SJSA1 (cell line): ENCODE measurements around the gene TNNT1. TPM values are rescaled to one million over a fixed set of nuclear protein-coding genes. Genes with fewer than 3 reads are reported as not detected.

ENCODE experiments used
- DNase-seq, 2 experiments: peaks; one replicate each; pipeline ENCODE4 v3.0.0-alpha.2; 2015 to 2020; ENCODE audit warnings: low spot score in 2 of 2, low read depth in 1 of 2
- H3K27ac ChIP-seq: fragments of 250-450 bp; sonication (Bioruptor Pico); 2 replicates; pipeline ENCODE4 v1.5.1; 2020; ENCODE audit warnings: mild to moderate bottlenecking, moderate library complexity
- H3K27me3 ChIP-seq: fragments of 250-450 bp; sonication (Bioruptor Pico); replicated peaks from 2 replicates; pipeline ENCODE4 v1.5.1; 2020; ENCODE audit warnings: mild to moderate bottlenecking, moderate library complexity
- H3K36me3 ChIP-seq: fragments of 250-450 bp; sonication (Bioruptor Pico); 2 replicates; pipeline ENCODE4 v1.5.1; 2020; ENCODE audit warnings: mild to moderate bottlenecking
- H3K4me1 ChIP-seq: fragments of 250-450 bp; sonication (Bioruptor Pico); replicated peaks from 2 replicates; pipeline ENCODE4 v1.6.1; 2021; ENCODE audit warnings: mild to moderate bottlenecking
- H3K4me3 ChIP-seq: fragments of 250-450 bp; sonication (Bioruptor Pico); 2 replicates; pipeline ENCODE4 v1.5.1; 2020; ENCODE audit warnings: mild to moderate bottlenecking
- H3K9me3 ChIP-seq: fragments of 250-450 bp; sonication (Bioruptor Pico); replicated peaks from 2 replicates; pipeline ENCODE4 v1.5.1; 2020; ENCODE audit warnings: mild to moderate bottlenecking
- total RNA-seq: library from RNA; depleted of rRNA; stranded (reverse); fragments of >200 nt; shearing (Covaris generic); gene quantifications from 2 replicates; pipeline ENCODE4 v1.2.3, GENCODE V29; 2014

Gene TNNT1
- total RNA-seq, 1 experiment from 2014 or later: 0.34 TPM

- DNase-seq: peak in 1 of 2 experiments; percentile 38
- peaks cover 41% of the 10 kb centered on the region for H3K36me3 ChIP-seq
- H3K27me3 ChIP-seq: no peaks in the 10 kb centered on the region
- no peaks in the 10 kb centered on the region for H3K4me1 ChIP-seq
- no peak overlapping the region for H3K27ac ChIP-seq
- H3K9me3 ChIP-seq: no peaks in the 10 kb centered on the region
- H3K4me3 ChIP-seq: no peak overlapping the region
Observed at GRCh38 chr19:55099557-55100506, 49.2 kb downstream of the TNNT1 start.

GRCh38 chr19:55098716-55099556, 50.1 kb downstream of the TNNT1 start:
- Histone ChIP-seq H3K4me3 (no peak overlapping the region), H3K27me3 (no peaks in the 10 kb centered on the region), H3K36me3 (peaks cover 44% of the 10 kb centered on the region), H3K27ac (no peak overlapping the region), H3K4me1 (no peaks in the 10 kb centered on the region), H3K9me3 (no peaks in the 10 kb centered on the region)
- no peak for DNase-seq

- Histone ChIP-seq H3K4me1 (no peaks in the 10 kb centered on the region), H3K27me3 (no peaks in the 10 kb centered on the region), H3K9me3 (no peaks in the 10 kb centered on the region), H3K27ac (no peak overlapping the region), H3K36me3 (peaks cover 38% of the 10 kb centered on the region), H3K4me3 (no peak overlapping the region)
- DNase-seq: no peak
Observed at GRCh38 chr19:55097864-55098715, 50.9 kb downstream of the TNNT1 start.

DNA sequence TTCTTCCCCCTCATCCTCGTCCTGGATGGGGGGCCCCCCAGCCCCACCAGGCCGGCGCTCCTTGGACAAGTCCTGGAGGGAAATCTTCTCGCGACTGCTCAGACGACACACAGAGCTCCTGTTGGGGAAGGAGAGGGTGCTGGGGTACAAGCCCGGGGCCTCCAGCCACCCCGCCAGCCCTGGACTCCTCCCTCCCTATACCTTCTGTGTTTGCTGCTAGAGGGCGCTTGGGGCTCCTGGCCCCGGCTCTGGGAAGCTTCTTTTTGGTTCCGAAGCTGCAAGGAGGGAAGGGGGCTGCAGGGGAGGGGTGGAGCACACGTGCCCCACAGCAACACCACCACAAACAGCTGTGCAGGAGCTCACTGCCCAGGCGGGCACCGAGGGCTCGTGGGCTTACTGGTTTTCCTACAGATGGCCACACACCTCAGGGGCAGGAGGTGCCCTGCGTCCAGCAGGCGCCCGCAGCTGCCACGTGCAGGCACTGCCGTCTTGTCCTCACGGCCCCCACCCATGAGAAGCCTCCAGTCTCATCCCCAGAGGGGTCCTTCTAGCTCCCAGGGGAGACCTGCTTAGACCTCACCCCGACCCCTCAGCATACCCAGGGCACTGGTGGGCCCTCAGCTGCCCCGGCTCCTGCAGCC, 52.8 kb downstream of the TNNT1 start:
- Histone ChIP-seq H3K4me1 (no peaks in the 10 kb centered on the region), H3K9me3 (no peaks in the 10 kb centered on the region), H3K27me3 (no peaks in the 10 kb centered on the region), H3K27ac (no peak overlapping the region), H3K36me3 (peaks cover 34% of the 10 kb centered on the region), H3K4me3 (no peak overlapping the region)
- no peak for DNase-seq

GRCh38 chr19:55095260-55096060, 53.5 kb downstream of the TNNT1 start:
- no peaks in the 10 kb centered on the region for H3K9me3 ChIP-seq
- H3K36me3 ChIP-seq: peaks cover 41% of the 10 kb centered on the region
- H3K4me1 ChIP-seq: no peaks in the 10 kb centered on the region
- no peak overlapping the region for H3K27ac ChIP-seq
- H3K27me3 ChIP-seq: no peaks in the 10 kb centered on the region
- H3K4me3 ChIP-seq: no peak overlapping the region
- DNase-seq: no peak

GRCh38 chr19:55094456-55095259, 54.3 kb downstream of the TNNT1 start:
- H3K4me1 ChIP-seq: no peaks in the 10 kb centered on the region
- H3K9me3 ChIP-seq: no peaks in the 10 kb centered on the region

GRCh38 chr19:55092423-55093318, 56.3 kb downstream of the TNNT1 start:
- Histone ChIP-seq H3K9me3 (no peaks in the 10 kb centered on the region), H3K4me3 (no peak overlapping the region), H3K36me3 (peaks cover 36% of the 10 kb centered on the region), H3K27me3 (no peaks in the 10 kb centered on the region), H3K27ac (no peak overlapping the region), H3K4me1 (peaks cover 5% of the 10 kb centered on the region)
- DNase-seq: no peak

More at GRCh38 chr19:55094456-55095259, 54.3 kb downstream of the TNNT1 start:
- peaks cover 42% of the 10 kb centered on the region for H3K36me3 ChIP-seq
- DNase-seq: no peak
- no peaks in the 10 kb centered on the region for H3K27me3 ChIP-seq
- H3K4me3 ChIP-seq: no peak overlapping the region
- H3K27ac ChIP-seq: no peak overlapping the region

- Histone ChIP-seq H3K27me3 (no peaks in the 10 kb centered on the region), H3K27ac (no peak overlapping the region), H3K36me3 (peaks cover 36% of the 10 kb centered on the region), H3K4me1 (peaks cover 12% of the 10 kb centered on the region), H3K9me3 (no peaks in the 10 kb centered on the region), H3K4me3 (no peak overlapping the region)
- no peak for DNase-seq
Observed at GRCh38 chr19:55091955-55092354, 57.1 kb downstream of the TNNT1 start.

- DNase-seq: no peak
- H3K27me3 ChIP-seq: peaks cover 4% of the 10 kb centered on the region
Observed at GRCh38 chr19:55091126-55091910, 57.7 kb downstream of the TNNT1 start.

DNA sequence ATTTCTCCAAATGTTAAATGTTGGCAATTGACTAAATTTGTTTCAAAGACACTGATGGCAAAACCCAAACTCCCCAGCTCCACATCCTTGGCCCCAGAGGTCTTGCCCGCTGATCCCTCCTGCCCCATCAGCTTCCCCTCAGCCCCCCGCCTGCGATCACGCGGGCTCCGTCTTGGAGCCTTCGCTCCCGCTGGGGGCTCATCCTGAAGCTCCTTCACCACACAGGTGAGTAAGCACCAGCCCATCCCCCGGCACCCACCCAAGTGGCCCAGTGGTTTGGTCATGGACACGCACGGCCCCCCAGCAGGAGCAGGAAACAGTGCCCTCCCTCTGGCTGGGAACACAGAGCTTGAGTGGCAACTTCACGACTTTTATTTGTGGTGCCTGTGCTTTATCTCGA, 58.4 kb downstream of the TNNT1 start:
- DNase-seq: no peak
- Histone ChIP-seq H3K27ac (no peak overlapping the region), H3K27me3 (peaks cover 12% of the 10 kb centered on the region), H3K9me3 (no peaks in the 10 kb centered on the region), H3K4me1 (peaks cover 19% of the 10 kb centered on the region), H3K36me3 (peaks cover 36% of the 10 kb centered on the region), H3K4me3 (no peak overlapping the region)

More at GRCh38 chr19:55091126-55091910, 57.7 kb downstream of the TNNT1 start:
- Histone ChIP-seq H3K27ac (no peak overlapping the region), H3K36me3 (peaks cover 36% of the 10 kb centered on the region), H3K4me1 (peaks cover 18% of the 10 kb centered on the region), H3K9me3 (no peaks in the 10 kb centered on the region), H3K4me3 (no peak overlapping the region)
